CD4-positive, alpha-beta T cell treated with Interleukin-6 at 100 ng/mL for 8 hours (primary cell): ENCODE measurements around the gene C1orf159.
"Not testable (repeated sequence)": the region's sequence is repeated elsewhere in the genome, so short reads cannot be mapped to it uniquely, and the experiment has no call there.

Experiments
- DNase-seq: peaks from one replicate; pipeline ENCODE4 v3.0.0-alpha.2; 2020; ENCODE audit warnings: mixed read lengths, low spot score

The C1orf159 gene

GRCh38 chr1:1115786-1116700, at the start of gene C1orf159:
TSS of gene C1orf159 (minus strand) at chr1:1116089. CDS start at chr1:1091543, 24,546 bp downstream.
- peak; percentile 98 for DNase-seq

- DNase-seq: no peak
These were observed 49.6 kb upstream of the C1orf159 start for GRCh38 chr1:1165485-1165884.

- no peak for DNase-seq
These were observed 49.0 kb upstream of the C1orf159 start for GRCh38 chr1:1164701-1165451.

- no peak for DNase-seq
These were observed 48.4 kb upstream of the C1orf159 start for GRCh38 chr1:1164361-1164700.

- no peak for DNase-seq
These were observed 47.7 kb upstream of the C1orf159 start for GRCh38 chr1:1163538-1164070.

GRCh38 chr1:1162597-1163537, 47.0 kb upstream of the C1orf159 start:
- no peak for DNase-seq

- DNase-seq: no peak
These were observed 45.8 kb upstream of the C1orf159 start for GRCh38 chr1:1161683-1162079.

GRCh38 chr1:1161078-1161682, 45.3 kb upstream of the C1orf159 start:
- DNase-seq: no peak

- DNase-seq: no peak
These were observed 44.5 kb upstream of the C1orf159 start for GRCh38 chr1:1160281-1160930.

GRCh38 chr1:1157914-1158710, 42.2 kb upstream of the C1orf159 start:
- no peak for DNase-seq

GRCh38 chr1:1157426-1157913, 41.6 kb upstream of the C1orf159 start:
- peak; percentile 65 for DNase-seq

GRCh38 chr1:1157033-1157365, 41.1 kb upstream of the C1orf159 start:
- DNase-seq: no peak

- DNase-seq: no peak
These were observed 40.5 kb upstream of the C1orf159 start for GRCh38 chr1:1156140-1157032.

- no peak for DNase-seq
These were observed 39.4 kb upstream of the C1orf159 start for GRCh38 chr1:1155258-1155657.

- DNase-seq: no peak
These were observed 38.0 kb upstream of the C1orf159 start for GRCh38 chr1:1153874-1154273.

GRCh38 chr1:1153215-1153614, 37.3 kb upstream of the C1orf159 start:
- not testable (repeated sequence) for DNase-seq

GRCh38 chr1:1152431-1152830, 36.5 kb upstream of the C1orf159 start:
- DNase-seq: not testable (repeated sequence)

- DNase-seq: no peak
These were observed 35.4 kb upstream of the C1orf159 start for GRCh38 chr1:1151306-1151705.

GRCh38 chr1:1150100-1150499, 34.2 kb upstream of the C1orf159 start:
- DNase-seq: no peak
